OCI-LY1 (cell line): Measurements from ENCODE around the gene TIMM13.

Experiments used
- H2AFZ ChIP-seq: fragments of 200-600 bp; sonication (generic), shearing (Covaris generic); 2 replicates; pipeline ENCODE4 v1.6.0; 2014; ENCODE audit warnings: antibody characterized with exemption, mild to moderate bottlenecking, low read length
- H3F3A ChIP-seq: fragments of 200-600 bp; sonication (generic), shearing (Covaris generic); 2 replicates; pipeline ENCODE4 v1.6.0; 2014; ENCODE audit warnings: mild to moderate bottlenecking, antibody characterized with exemption, low read length, moderate library complexity; ENCODE audit not compliant: insufficient read depth
- H3K27ac ChIP-seq: fragments of 200-600 bp; sonication (generic); 2 replicates; pipeline ENCODE4 v1.5.1; 2014; ENCODE audit warnings: low read length, mixed run types, mild to moderate bottlenecking, low read depth; ENCODE audit not compliant: poor library complexity, severe bottlenecking
- H3K27me3 ChIP-seq: fragments of 200-600 bp; sonication (generic); 2 replicates; pipeline ENCODE4 v1.6.0; 2014; ENCODE audit warnings: antibody characterized with exemption, mild to moderate bottlenecking, low read length, moderate library complexity; ENCODE audit not compliant: insufficient read depth
- H3K36me3 ChIP-seq: fragments of 200-600 bp; sonication (generic); 2 replicates; pipeline ENCODE4 v1.6.1; 2014; ENCODE audit warnings: mild to moderate bottlenecking, antibody characterized with exemption, low read length, moderate library complexity, mixed read lengths; ENCODE audit not compliant: insufficient read depth
- H3K4me1 ChIP-seq: fragments of 200-600 bp; sonication (generic); 2 replicates; pipeline ENCODE4 v1.5.1; 2014; ENCODE audit warnings: mild to moderate bottlenecking, low read length, moderate library complexity; ENCODE audit not compliant: insufficient read depth, severe bottlenecking
- H3K4me2 ChIP-seq: fragments of 200-600 bp; sonication (generic), shearing (Covaris generic); 2 replicates; pipeline ENCODE4 v1.6.1; 2014; ENCODE audit warnings: low read length
- H3K4me3 ChIP-seq: fragments of 200-600 bp; sonication (generic); 2 replicates; pipeline ENCODE4 v1.5.1; 2014; ENCODE audit warnings: low read length, low read depth, mild to moderate bottlenecking, mixed read lengths; ENCODE audit not compliant: poor library complexity, severe bottlenecking
- H3K79me2 ChIP-seq: fragments of 200-600 bp; shearing (Covaris generic); 2 replicates; pipeline ENCODE4 v1.6.1; 2016; ENCODE audit warnings: mixed run types, low read length, mixed read lengths; ENCODE audit not compliant: insufficient read depth
- H3K9ac ChIP-seq: fragments of 200-600 bp; sonication (generic), shearing (Covaris generic); 2 replicates; pipeline ENCODE4 v1.6.1; 2014; ENCODE audit warnings: mild to moderate bottlenecking, low read length, mixed read lengths
- H3K9me2 ChIP-seq: fragments of 200-600 bp; sonication (generic), shearing (Covaris generic); 2 replicates; pipeline ENCODE4 v1.6.1; 2014; ENCODE audit warnings: low read depth, mild to moderate bottlenecking, low read length, mixed read lengths
- H3K9me3 ChIP-seq: fragments of 200-600 bp; shearing (Covaris generic); 2 replicates; pipeline ENCODE4 v1.6.1; 2014; ENCODE audit warnings: low read length, mixed read lengths
- H4K20me1 ChIP-seq: fragments of 200-600 bp; sonication (generic), shearing (Covaris generic); 2 replicates; pipeline ENCODE4 v1.6.0; 2016; ENCODE audit warnings: mild to moderate bottlenecking, low read length; ENCODE audit not compliant: insufficient read depth
- CTCF ChIP-seq: fragments of 200-600 bp; sonication (generic), shearing (Covaris generic); IDR thresholded peaks from 2 replicates; pipeline ENCODE4 v1.5.1; 2017; ENCODE audit warnings: mild to moderate bottlenecking, antibody characterized with exemption, low read length, moderate library complexity, mixed read lengths
- EZH2 ChIP-seq: fragments of 200-600 bp; sonication (generic), shearing (Covaris generic); IDR thresholded peaks from 2 replicates; pipeline ENCODE4 v1.8.0; 2017; ENCODE audit warnings: borderline replicate concordance, mixed run types, mild to moderate bottlenecking, antibody characterized with exemption, low read length, moderate library complexity, mixed read lengths

The TIMM13 gene

GRCh38 chr19:2458054-2458453, 30.7 kb upstream of the TIMM13 start:
- no peaks in the 10 kb centered on the region; the same call in 1 of the 2 replicates for H3K36me3 ChIP-seq
- peaks cover 36% of the 10 kb centered on the region for H3K79me2 ChIP-seq
- no peak overlapping the region for H3K9ac ChIP-seq
- H2AFZ ChIP-seq, result no peak overlapping the region
- 0 out of 2 replicates have a peak, but pooled peaks cover 3% of the 10 kb centered on the region for H3K27me3 ChIP-seq
- peaks cover 50% of the 10 kb centered on the region for H3K4me1 ChIP-seq
- no peak overlapping the region for H3K27ac ChIP-seq
- no peaks in the 10 kb centered on the region for H3K9me2 ChIP-seq
- TF ChIP-seq EZH2 (no peak), CTCF (no peak)
- H4K20me1 ChIP-seq, result no peaks in the 10 kb centered on the region
- no peaks in the 10 kb centered on the region for H3K9me3 ChIP-seq
- H3K4me3 ChIP-seq, result no peak overlapping the region
- H3F3A ChIP-seq, result peaks cover 2% of the 10 kb centered on the region; the same call in 1 of the 2 replicates
- H3K4me2 ChIP-seq, result no peak overlapping the region

DNA sequence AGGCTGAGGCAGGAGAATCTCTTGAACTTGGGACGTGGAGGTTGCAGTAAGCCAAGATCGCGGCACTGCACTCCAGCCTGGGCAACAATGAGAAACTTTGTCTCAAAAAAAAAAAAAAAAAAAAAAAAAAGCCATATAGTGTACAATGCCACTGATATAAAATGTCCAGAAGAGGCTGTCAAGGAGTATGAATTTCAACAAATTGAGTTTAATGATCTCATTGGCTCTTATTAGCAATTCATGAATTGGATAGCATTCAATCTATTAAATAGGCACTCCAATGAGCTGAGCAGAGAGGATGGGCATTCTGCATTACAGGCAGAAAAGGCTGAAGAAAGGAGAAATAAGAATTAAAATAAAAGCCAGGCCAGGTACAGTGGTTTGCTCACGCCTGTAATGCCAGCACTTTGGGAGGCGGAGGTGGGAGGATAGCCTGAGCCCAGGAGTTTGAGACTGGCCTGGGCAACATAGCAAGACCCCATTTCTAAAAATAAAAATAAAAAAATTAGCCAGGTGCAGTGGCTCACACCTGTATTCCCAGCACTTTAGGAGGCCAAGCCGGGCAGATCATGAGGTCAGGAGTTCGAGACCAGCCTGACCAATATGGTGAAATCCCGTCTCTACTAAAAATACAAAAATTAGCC, 30.1 kb upstream of the TIMM13 start:
- Histone ChIP-seq H4K20me1 (no peaks in the 10 kb centered on the region), H3K4me3 (peak overlapping the region; percentile 51), H3K9me3 (no peaks in the 10 kb centered on the region), H3K9me2 (no peaks in the 10 kb centered on the region), H3K9ac (no peak overlapping the region; the same call in 1 of the 2 replicates), H3K36me3 (no peaks in the 10 kb centered on the region; the same call in 1 of the 2 replicates), H3K27ac (no peak overlapping the region), H3K27me3 (no peaks in the 10 kb centered on the region), H3K4me1 (peaks cover 45% of the 10 kb centered on the region), H2AFZ (peak overlapping the region; percentile 98), H3F3A (no peaks in the 10 kb centered on the region), H3K4me2 (peak overlapping the region; percentile 76; the same call in 1 of the 2 replicates), H3K79me2 (peaks cover 36% of the 10 kb centered on the region)
- TF ChIP-seq CTCF (no peak), EZH2 (no peak)

DNA sequence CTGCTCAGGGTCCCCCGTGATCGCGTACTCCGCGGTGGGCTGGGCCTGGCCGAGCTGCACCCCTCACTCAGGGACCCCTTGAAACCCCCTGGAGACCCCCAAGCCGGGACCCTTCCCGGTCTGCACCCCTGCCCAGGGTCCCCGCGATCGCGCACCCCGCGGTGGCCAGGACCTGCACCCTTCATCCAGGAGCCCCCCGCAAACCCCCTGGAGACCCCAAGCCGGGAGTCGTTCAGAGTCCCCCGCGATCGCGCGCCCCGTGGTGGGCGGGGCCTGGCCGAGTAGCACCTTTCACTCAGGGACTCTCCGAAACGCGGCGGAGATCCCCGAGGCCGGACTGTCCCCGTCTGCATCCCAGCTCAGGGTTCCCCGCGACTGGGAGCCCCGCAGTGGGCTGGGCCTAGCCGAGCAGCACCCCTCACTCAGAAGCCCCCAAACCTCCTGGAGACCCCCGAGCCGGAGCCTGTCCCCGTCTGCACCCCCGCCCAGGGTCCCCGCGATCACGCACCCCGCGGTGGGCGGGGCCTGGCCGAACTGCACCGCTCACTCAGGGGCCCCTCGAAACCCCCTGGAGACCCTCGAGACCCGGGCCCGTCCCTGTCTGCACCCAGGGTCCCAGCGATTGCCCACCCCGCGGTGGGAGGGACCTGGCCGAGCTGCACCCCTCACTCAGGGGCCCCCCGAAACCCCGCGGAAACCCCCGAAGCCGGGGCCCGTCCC, 28.6 kb upstream of the TIMM13 start:
- H3K4me1 ChIP-seq, result peaks cover 30% of the 10 kb centered on the region
- peaks cover 39% of the 10 kb centered on the region for H3K79me2 ChIP-seq
- H3K27me3 ChIP-seq, result no peaks in the 10 kb centered on the region

More for the DNA sequence above, 28.6 kb upstream of the TIMM13 start:
- peaks cover 7% of the 10 kb centered on the region; the same call in 1 of the 2 replicates for H3K36me3 ChIP-seq
- no peaks in the 10 kb centered on the region for H3K9me2 ChIP-seq
- TF ChIP-seq CTCF, result no peak
- no peak for TF ChIP-seq EZH2
- H3K27ac ChIP-seq, result peak overlapping the region; percentile 20
- peak overlapping the region; percentile 81 for H3K4me2 ChIP-seq
- peak overlapping the region; percentile 93 for H3K9ac ChIP-seq
- H3F3A ChIP-seq, result no peaks in the 10 kb centered on the region
- no peaks in the 10 kb centered on the region for H3K9me3 ChIP-seq
- no peaks in the 10 kb centered on the region for H4K20me1 ChIP-seq
- peak overlapping the region; percentile 82 for H3K4me3 ChIP-seq
- H2AFZ ChIP-seq, result no peak overlapping the region
